Upper lobe of left lung (tissue), 4 donors: ENCODE results near the gene SLC9A5.

Experiments
- POLR2A ChIP-seq, 4 donors: fragments of 450-650 bp; IDR thresholded peaks; one replicate each; pipeline ENCODE4 v1.5.1; 2016 to 2017; ENCODE audit warnings: antibody characterized with exemption in 4 of 4, mild to moderate bottlenecking in 2 of 4
- TF ChIP-seq, protein P1 (sequence below), 6 experiments: fragments of 450-650 bp in 4 of 6; fragments of 200-600 bp in 2 of 6; sonication (generic) in 2 of 6; IDR thresholded peaks; one replicate each; pipeline ENCODE4 v1.5.1; 2016 to 2019; ENCODE audit warnings: antibody characterized with exemption in 6 of 6

DNA sequence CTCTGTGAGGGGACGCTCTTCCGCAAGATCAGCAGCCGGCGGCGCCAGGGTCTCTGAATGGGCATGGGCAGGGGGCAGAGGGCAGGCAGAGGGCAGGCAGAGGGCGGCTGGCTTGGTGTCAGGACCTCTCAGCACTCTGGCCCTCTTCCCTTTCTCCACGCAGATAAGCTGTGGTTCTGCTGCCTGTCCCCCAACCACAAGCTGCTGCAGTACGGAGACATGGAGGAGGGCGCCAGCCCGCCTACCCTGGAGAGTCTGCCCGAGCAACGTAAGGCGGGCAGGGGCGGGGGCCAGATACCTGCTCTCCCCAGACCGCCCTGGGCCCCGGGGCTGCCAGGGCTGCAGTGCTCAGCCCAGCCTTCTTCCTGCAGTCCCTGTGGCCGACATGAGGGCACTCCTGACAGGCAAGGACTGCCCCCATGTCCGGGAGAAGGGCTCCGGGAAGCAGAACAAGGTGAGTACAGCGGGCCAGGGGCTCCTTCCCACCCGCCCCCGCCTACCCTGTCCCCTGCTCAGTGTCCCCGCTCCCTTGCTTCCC lies 45.8 kb upstream of the SLC9A5 start:
- TF ChIP-seq, protein P1, sequence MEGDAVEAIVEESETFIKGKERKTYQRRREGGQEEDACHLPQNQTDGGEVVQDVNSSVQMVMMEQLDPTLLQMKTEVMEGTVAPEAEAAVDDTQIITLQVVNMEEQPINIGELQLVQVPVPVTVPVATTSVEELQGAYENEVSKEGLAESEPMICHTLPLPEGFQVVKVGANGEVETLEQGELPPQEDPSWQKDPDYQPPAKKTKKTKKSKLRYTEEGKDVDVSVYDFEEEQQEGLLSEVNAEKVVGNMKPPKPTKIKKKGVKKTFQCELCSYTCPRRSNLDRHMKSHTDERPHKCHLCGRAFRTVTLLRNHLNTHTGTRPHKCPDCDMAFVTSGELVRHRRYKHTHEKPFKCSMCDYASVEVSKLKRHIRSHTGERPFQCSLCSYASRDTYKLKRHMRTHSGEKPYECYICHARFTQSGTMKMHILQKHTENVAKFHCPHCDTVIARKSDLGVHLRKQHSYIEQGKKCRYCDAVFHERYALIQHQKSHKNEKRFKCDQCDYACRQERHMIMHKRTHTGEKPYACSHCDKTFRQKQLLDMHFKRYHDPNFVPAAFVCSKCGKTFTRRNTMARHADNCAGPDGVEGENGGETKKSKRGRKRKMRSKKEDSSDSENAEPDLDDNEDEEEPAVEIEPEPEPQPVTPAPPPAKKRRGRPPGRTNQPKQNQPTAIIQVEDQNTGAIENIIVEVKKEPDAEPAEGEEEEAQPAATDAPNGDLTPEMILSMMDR (IDR thresholded peaks at IDR 0.05) = no peak
- TF ChIP-seq POLR2A (IDR thresholded peaks at IDR 0.05) = no peak
